GM23248 (cell line): ENCODE data around the gene AKAP17A.

ENCODE experiments used
- EZH2 ChIP-seq: fragments of 200-600 bp; sonication (generic); IDR thresholded peaks from 2 replicates; pipeline ENCODE4 v1.6.1; 2018; ENCODE audit warnings: antibody characterized with exemption, mild to moderate bottlenecking; ENCODE audit not compliant: insufficient read depth, poor library complexity, severe bottlenecking
- EZH2phosphoT487 ChIP-seq: fragments of 200-600 bp; sonication (generic); IDR thresholded peaks from 2 replicates; pipeline ENCODE4 v1.6.1; 2018; ENCODE audit warnings: antibody characterized with exemption, moderate library complexity, mild to moderate bottlenecking, low read depth; ENCODE audit not compliant: insufficient read depth

- TF ChIP-seq EZH2, result no peak
- no peak for TF ChIP-seq EZH2phosphoT487
Measured at GRCh38 chrX:1597345-1598020, 6.1 kb downstream of the AKAP17A start.
